Thyroid gland (tissue), 4 donors: ENCODE measurements around the gene MSX1. TPM values are rescaled to one million over a fixed set of nuclear protein-coding genes. Genes with fewer than 3 reads are reported as not detected.

Experiments used
- DNase-seq, 2 donors: peaks; one replicate each; pipeline ENCODE4 v3.0.0-alpha.2; 2019
- H3K27ac ChIP-seq, 3 donors: fragments of 200-600 bp; sonication (generic); 1 replicate in 2 of 3; 2 replicates in 1 of 3; pipeline ENCODE4 v1.5.1; 2016 to 2019; ENCODE audit warnings: mild to moderate bottlenecking in 1 of 3, moderate library complexity in 1 of 3
- H3K27me3 ChIP-seq: fragments of 200-600 bp; sonication (generic); one replicate; pipeline ENCODE4 v1.5.1; 2019
- H3K36me3 ChIP-seq, 2 donors: fragments of 200-600 bp; sonication (generic); one replicate each; pipeline ENCODE4 v1.5.1; 2016 to 2019
- H3K4me1 ChIP-seq, 2 donors: fragments of 200-600 bp; sonication (generic); one replicate each; pipeline ENCODE4 v1.5.1; 2017 to 2019
- H3K4me3 ChIP-seq, 3 donors: fragments of 200-600 bp; sonication (generic); replicated peaks in 1 of 3; 1 replicate in 2 of 3; 2 replicates in 1 of 3; pipeline ENCODE4 v1.5.1; 2016; ENCODE audit warnings: mild to moderate bottlenecking in 1 of 3
- H3K9me3 ChIP-seq: fragments of 200-600 bp; sonication (generic); one replicate; pipeline ENCODE4 v1.5.1; 2017
- POLR2A ChIP-seq, 2 donors: fragments of 450-650 bp; IDR thresholded peaks; one replicate each; pipeline ENCODE4 v1.6.1; 2017; ENCODE audit warnings: antibody characterized with exemption in 2 of 2, mild to moderate bottlenecking in 2 of 2, moderate library complexity in 1 of 2
- WGBS, 2 donors: methylation state at CpG; one replicate each; pipeline ENCODE4 v1.1.5; 2017; 5-methylcytosine and 5-hydroxymethylcytosine counted together
- intact Hi-C: fragments of 100-400 bp; cut with DNase I; formaldehyde crosslinking; loops from one replicate; pipeline ENCODE4 v1.15.1; 2023
- total RNA-seq, 4 donors: library from RNA; depleted of rRNA; stranded (reverse); fragments of >200 nt; gene quantifications; one replicate each; pipeline ENCODE4 v1.2.3, GENCODE V29; 2016
- TF ChIP-seq, protein P1 (sequence below), 6 experiments: fragments of 200-600 bp in 3 of 6; fragments of 450-650 bp in 3 of 6; sonication (generic) in 3 of 6; IDR thresholded peaks; one replicate each; pipeline ENCODE4 v1.5.1; 2016 to 2019; ENCODE audit warnings: antibody characterized with exemption in 6 of 6, mild to moderate bottlenecking in 2 of 6, inconsistent platforms in 1 of 6, moderate library complexity in 1 of 6

MSX1 gene
- total RNA-seq, 4 donors from 2014 or later = 5.0 to 20.8 (median 12.9) TPM

DNA sequence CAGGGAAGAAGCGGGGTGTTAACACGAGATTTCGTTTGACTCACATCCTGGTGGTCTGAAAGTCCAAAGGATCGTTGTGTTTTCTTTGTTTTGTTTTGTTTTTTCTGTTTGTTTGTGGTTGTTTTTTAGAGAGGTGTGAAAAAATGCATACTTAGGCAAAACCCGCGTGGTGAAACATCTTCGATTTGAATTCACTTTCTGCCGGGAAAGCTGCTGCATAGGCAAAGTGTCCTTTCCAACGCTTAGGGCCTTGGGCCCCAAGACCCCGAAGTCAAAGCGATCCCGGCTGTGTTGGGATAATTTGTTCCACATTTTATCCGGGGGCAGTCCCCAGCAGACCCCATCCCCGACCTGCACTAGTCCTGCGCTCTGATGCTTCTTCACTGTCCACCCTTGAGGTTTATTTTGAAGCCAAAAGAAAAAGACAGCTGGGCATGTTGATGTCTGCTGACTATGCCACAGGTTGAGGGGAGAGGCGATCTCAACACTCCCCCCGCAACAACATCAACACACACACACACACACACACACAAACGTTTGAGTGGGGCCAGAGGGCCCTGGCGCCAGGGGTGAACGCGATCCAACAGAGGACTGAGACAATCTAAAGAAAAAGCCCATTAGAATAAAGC is 2.0 kb downstream of the MSX1 start:
- no peaks in the 10 kb centered on the region for H3K36me3 ChIP-seq
- DNase-seq = no peak
- peak overlapping the region in 1 of 3 donors; percentile 53 for H3K4me3 ChIP-seq
- H3K9me3 ChIP-seq = no peaks in the 10 kb centered on the region
- TF ChIP-seq, protein P1, sequence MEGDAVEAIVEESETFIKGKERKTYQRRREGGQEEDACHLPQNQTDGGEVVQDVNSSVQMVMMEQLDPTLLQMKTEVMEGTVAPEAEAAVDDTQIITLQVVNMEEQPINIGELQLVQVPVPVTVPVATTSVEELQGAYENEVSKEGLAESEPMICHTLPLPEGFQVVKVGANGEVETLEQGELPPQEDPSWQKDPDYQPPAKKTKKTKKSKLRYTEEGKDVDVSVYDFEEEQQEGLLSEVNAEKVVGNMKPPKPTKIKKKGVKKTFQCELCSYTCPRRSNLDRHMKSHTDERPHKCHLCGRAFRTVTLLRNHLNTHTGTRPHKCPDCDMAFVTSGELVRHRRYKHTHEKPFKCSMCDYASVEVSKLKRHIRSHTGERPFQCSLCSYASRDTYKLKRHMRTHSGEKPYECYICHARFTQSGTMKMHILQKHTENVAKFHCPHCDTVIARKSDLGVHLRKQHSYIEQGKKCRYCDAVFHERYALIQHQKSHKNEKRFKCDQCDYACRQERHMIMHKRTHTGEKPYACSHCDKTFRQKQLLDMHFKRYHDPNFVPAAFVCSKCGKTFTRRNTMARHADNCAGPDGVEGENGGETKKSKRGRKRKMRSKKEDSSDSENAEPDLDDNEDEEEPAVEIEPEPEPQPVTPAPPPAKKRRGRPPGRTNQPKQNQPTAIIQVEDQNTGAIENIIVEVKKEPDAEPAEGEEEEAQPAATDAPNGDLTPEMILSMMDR (IDR thresholded peaks at IDR 0.05) = no peak
- no peak for TF ChIP-seq POLR2A (IDR thresholded peaks at IDR 0.05)
- H3K27ac ChIP-seq = no peak overlapping the region
- WGBS, 2 donors = 16 to 28% methylated on average over 21 of the region's 21 CpGs
- intact Hi-C loops = no loop called here
- peaks cover 26% of the 10 kb centered on the region for H3K27me3 ChIP-seq
- H3K4me1 ChIP-seq = peaks cover 19 to 34% of the 10 kb centered on the region in 2 donors

DNA sequence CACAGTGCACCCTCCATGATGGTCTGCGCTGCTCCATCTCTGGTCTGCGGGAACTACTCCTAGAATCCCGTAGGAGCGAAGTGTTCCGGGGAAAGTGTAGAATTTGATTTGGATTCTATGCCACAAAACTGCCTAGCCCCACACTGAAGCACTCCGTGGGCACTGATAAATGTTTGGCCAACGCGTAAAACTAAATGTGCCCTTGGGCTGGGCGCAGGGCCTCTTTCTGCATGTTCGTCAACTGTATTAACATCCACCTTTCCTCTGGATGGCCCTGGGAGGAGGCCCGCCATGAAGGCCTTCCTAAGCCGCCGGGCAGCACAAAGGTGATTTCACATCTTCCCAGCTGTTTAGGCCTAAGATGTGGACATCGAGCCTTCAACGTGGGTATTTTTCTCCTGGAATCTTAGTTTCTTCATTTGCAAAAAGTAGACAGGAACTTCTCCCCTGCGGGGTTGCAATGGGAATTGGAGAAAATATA is 2.6 kb downstream of the MSX1 start:
- TF ChIP-seq, protein P1 (IDR thresholded peaks at IDR 0.05) = no peak
- no peak for TF ChIP-seq POLR2A (IDR thresholded peaks at IDR 0.05)
- Histone ChIP-seq H3K27me3 (peaks cover 24% of the 10 kb centered on the region), H3K36me3 (no peaks in the 10 kb centered on the region), H3K9me3 (no peaks in the 10 kb centered on the region), H3K4me1 (peaks cover 19 to 32% of the 10 kb centered on the region in 2 donors), H3K4me3 (no peak overlapping the region), H3K27ac (no peak overlapping the region)
- DNase-seq = no peak
- intact Hi-C loops = no loop called here
- 46 to 52% methylated on average over 15 to 16 of the region's 16 CpGs for WGBS, 2 donors

DNA sequence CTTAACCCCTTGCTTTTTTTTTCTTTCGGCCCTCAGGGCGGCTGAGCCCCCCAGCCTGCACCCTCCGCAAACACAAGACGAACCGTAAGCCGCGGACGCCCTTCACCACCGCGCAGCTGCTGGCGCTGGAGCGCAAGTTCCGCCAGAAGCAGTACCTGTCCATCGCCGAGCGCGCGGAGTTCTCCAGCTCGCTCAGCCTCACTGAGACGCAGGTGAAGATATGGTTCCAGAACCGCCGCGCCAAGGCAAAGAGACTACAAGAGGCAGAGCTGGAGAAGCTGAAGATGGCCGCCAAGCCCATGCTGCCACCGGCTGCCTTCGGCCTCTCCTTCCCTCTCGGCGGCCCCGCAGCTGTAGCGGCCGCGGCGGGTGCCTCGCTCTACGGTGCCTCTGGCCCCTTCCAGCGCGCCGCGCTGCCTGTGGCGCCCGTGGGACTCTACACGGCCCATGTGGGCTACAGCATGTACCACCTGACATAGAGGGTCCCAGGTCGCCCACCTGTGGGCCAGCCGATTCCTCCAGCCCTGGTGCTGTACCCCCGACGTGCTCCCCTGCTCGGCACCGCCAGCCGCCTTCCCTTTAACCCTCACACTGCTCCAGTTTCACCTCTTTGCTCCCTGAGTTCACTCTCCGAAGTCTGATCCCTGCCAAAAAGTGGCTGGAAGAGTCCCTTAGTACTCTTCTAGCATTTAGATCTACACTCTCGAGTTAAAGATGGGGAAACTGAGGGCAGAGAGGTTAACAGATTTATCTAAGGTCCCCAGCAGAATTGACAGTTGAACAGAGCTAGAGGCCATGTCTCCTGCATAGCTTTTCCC is 3.4 kb downstream of the MSX1 start:
- peaks cover 19 to 36% of the 10 kb centered on the region in 2 donors for H3K4me1 ChIP-seq
- WGBS, 2 donors = 39% methylated on average over 27 to 50 of the region's 51 CpGs

DNA sequence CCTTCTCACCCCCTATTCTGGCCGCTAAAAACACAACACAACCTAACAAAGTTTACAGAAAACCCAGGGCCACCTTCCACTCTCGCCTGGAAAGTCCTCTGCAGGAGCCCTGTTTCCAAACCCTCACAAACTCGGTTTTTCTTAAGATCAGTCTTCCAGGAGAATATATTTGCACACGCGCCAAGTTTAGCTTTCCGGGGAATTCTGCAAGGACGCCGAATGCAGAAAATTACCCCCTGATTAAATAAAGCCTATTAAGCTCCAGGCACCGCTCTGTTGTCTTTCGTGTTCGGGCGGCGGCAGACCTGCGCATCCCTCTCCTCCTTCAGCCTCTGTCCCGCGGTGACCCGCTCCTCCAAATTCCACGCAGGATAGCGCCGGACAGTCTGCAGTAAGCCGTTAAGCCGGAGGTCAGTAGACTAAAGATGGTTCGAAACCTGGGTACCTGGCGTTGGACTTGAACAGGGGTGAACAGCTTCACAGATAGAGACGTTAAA is 5.0 kb downstream of the MSX1 start:
- Histone ChIP-seq H3K27ac (no peak overlapping the region), H3K4me1 (peaks cover 13 to 32% of the 10 kb centered on the region in 2 donors), H3K36me3 (no peaks in the 10 kb centered on the region), H3K9me3 (no peaks in the 10 kb centered on the region), H3K27me3 (peaks cover 34% of the 10 kb centered on the region), H3K4me3 (no peak overlapping the region)
- intact Hi-C loops = no loop called here
- no peak for DNase-seq
- TF ChIP-seq, protein P1 (IDR thresholded peaks at IDR 0.05) = no peak
- no peak for TF ChIP-seq POLR2A (IDR thresholded peaks at IDR 0.05)
- WGBS, 2 donors = 40 to 50% methylated on average over 25 of the region's 25 CpGs

More for the DNA sequence above, 3.4 kb downstream of the MSX1 start:
- Histone ChIP-seq H3K4me3 (no peak overlapping the region), H3K27ac (no peak overlapping the region), H3K36me3 (no peaks in the 10 kb centered on the region), H3K9me3 (no peaks in the 10 kb centered on the region), H3K27me3 (peaks cover 22% of the 10 kb centered on the region)
- intact Hi-C loops = no loop called here
- DNase-seq = no peak
- TF ChIP-seq, protein P1 (IDR thresholded peaks at IDR 0.05) = no peak
- TF ChIP-seq POLR2A (IDR thresholded peaks at IDR 0.05) = no peak
